ENCODE results near the gene DNAI2.
"Not testable (repeated sequence)": the region's sequence is repeated elsewhere in the genome, so short reads cannot be mapped to it uniquely, and the experiment has no call there.

The DNAI2 gene

DNA sequence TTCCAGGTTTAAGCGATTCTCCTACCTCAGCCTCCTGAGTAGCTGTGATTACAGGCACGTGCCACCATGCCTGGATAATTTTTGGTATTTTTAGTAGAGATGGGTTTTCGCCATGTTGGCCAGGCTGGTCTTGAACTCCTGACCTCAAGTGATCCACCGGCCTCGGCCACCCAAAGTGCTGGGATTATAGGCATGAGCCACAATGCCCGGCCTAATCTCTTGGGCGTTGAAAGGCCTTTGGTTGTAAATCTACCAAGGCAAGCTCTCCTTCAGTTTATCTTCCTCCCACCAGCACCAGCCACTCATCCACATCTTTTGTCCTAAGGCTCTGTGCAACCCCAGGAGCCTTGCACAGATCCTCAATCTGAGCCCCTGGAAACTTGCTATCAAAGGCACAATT, 5.6 kb downstream of the DNAI2 start:
- DNase-seq = not testable (repeated sequence)

DNA sequence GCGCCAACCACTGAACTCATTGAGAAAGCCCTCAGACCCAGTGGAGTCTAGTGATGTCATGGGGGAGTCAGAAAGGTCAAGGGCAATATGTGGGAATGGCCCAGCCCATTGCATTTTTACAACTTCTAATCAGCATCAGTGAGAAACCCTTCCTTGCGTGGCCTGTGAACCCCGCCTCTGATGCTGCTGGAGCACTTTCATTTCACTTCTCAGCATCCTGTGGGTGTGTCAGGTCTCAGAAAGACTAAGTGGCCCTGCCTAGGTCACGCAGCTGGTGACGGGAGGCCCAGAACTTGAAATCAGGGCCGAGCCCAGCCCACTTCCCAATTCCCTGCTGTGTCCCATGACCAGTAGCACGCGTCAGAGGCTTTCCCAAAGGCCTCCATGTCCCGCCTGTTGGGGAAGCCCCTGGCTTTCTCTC, 6.1 kb downstream of the DNAI2 start:
- no peak for DNase-seq

DNA sequence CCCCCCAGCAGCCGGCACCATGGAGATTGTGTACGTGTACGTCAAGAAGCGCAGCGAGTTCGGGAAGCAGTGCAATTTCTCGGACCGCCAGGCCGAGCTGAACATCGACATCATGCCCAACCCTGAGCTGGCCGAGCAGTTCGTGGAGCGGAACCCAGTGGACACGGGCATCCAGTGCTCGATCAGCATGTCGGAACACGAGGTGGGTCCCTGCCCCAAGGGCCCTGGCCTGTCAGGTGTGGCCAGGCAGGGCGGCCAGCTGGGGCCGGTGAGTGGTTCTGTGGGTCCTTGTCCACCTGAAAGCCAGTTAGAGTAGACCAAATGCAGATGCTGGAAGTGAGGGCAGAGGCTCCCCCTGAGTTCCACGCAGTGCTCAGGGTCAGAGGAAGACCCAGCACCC, 7.8 kb downstream of the DNAI2 start:
- no peak for DNase-seq

DNA sequence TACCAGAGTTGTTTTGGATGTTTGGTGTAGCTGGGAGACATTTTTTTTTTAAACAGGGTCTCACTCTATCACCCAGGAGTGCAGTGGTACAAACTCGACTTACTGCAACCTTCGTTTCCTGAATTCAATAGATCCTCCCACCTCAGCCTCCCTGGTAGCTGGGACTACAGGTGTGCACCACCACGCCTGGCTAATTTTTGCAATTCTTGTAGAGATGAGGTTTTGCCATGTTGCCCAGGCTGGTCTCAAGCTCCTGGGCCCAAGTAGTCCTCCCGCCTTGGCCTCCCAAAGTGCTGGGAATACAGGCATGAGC, 8.2 kb downstream of the DNAI2 start:
- DNase-seq = not testable (repeated sequence)

DNA sequence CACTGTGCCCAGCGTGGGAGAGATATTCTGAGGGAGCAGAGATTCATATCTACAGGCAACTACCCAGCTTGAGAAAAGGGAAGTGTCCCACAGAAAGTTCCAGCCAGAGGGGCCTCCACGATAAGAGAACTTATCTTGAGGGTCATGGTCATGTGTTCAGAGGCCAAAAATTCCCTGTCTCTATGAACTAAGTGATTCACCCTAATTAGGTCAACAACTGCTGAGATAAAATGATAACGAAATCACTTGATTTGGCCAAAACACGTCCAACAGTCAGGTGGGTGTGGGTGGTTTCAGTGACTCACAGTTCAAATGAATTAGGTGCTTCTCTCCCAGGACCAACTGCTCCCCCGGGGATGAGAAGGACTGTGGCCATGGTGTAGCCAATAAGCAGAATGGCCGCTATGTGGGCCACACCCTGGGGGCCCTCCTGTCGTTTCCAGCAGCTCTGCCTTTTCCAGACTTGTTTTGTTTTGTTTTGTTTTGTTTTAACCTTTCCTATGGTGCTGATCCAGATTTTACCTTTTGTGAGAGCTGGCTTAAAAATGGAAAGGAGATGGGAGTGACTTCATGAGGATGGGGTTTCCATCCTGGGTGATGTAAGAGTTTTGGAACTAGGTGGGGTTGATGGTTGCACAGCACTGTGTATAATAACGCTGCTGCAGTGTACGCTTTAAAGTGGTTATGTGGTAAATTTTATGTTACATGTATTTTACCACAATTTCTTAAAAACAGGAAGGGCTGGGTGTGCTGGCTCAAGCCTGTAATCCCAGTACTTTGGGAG, 8.7 kb downstream of the DNAI2 start:
- DNase-seq = peak; percentile 15 to 18

DNA sequence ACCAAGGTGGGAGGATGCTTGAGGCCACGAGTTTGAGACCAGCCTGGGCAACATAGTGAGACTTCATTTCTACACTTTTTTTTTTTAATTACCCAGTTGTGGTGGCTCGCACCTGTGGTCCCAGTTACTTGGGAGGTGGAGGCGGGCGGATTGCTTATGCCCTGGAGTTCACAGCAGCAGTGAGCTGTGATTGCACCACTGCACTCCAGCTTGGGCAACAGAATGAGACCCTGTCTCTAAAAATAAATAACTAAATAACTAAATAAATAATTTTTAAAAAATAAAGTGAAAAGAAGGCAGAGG, 9.3 kb downstream of the DNAI2 start:
- no peak for DNase-seq

DNA sequence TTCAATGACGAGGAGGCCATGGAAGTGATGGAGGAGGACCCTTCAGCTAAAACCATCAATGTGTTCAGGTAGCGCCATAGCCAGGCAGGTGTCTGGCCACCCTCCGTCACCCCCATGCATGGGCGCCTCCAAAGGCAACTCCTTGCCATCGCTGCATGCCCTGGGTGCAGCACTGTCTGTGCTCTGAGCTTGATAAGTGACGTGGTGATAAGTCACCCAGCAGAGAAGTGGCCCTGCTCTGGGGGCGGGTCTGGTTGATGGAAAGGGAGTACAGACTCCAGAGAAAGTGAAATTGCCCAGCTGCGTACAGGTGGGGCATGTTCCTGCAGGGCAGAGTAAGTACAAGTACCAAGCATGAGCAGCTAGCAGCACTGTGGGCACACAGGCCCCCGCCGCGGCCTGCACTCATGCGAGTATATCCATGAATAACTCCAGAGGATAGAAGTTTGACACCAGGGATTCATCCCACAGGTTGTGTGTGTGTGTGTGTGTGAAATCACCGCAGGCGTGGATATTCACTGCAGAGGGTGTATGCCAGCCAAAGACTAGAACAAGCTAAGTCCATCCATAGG, 13.1 kb downstream of the DNAI2 start:
- DNase-seq = no peak

DNA sequence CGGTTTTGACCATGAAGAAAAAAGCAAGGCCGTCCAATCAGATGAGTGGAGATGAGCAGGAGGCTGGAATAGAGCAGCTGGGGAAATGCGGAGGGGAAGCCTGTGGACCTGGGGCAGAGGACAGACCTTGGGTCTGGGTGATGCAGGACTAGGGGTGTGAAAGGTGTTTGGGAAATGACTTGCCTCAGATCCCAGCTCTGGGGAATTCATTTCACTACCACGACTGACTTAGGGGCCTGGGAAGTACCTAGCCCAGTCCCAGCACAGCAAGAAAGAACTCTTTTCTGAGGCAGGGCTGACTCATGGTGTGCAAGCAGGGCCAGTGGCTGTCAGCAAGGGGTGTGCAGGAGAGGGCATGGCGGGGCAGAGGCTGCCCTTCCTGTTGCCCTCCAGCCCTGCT, 14.8 kb downstream of the DNAI2 start:
- DNase-seq = no peak

DNA sequence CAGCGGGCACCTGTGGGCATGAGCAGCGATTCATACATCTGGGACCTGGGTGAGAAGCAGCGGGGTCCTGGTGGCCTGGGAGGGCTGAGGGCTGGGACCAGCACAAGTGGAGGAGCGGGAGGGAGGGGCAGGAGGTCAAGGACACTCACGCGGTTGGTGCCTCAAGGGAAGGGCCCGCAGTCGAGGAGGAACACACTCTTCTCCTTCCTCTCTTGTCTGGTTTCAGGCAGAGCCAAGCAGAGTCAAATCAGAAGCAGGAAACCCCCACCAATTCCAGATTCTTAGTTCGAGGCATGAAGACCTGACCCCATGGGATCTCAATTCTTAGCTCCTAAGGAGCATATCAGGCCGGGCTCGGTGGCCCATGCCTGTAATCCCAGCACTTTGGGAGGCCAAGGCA, 15.7 kb downstream of the DNAI2 start:
- no peak for DNase-seq

DNA sequence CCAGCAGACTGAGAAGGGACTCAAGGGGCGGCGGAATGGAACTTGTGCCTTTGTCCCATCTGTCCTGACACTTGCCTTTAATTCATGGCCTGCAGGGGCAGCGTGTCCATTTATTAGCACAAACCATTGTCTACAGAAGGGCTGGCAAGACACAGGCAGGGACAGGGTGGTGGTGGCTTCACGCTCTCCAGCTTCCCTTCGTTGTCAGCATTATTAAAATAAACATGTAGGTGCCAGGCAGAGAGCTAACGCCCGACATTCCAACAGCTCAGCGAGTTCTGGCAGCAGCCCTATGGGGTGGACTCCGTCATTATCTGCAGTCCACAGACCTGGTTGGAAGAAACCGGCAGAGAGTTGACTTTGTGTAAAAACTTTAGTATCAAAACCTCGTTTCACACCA, 16.3 kb downstream of the DNAI2 start:
- no peak for DNase-seq

DNA sequence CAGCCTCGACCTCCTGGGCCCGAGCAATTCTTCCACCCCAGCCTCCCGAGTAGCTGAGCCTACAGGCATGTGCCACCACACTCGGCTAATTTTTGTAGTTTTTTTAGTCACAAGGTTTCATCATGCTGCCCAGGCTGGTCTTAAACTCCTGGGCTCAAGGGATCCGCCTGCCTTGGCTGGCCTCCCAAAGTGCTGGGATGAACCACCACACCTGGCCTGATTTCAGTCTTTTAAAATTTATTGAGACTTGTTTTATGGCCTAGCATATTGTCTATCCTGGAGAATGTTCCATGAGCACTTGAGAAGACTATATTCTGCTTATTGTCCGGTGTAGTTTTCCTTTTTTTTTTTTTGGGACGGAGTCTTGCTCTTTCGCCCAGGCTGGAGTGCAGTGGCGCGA, 18.5 kb downstream of the DNAI2 start:
- no peak for DNase-seq

DNA sequence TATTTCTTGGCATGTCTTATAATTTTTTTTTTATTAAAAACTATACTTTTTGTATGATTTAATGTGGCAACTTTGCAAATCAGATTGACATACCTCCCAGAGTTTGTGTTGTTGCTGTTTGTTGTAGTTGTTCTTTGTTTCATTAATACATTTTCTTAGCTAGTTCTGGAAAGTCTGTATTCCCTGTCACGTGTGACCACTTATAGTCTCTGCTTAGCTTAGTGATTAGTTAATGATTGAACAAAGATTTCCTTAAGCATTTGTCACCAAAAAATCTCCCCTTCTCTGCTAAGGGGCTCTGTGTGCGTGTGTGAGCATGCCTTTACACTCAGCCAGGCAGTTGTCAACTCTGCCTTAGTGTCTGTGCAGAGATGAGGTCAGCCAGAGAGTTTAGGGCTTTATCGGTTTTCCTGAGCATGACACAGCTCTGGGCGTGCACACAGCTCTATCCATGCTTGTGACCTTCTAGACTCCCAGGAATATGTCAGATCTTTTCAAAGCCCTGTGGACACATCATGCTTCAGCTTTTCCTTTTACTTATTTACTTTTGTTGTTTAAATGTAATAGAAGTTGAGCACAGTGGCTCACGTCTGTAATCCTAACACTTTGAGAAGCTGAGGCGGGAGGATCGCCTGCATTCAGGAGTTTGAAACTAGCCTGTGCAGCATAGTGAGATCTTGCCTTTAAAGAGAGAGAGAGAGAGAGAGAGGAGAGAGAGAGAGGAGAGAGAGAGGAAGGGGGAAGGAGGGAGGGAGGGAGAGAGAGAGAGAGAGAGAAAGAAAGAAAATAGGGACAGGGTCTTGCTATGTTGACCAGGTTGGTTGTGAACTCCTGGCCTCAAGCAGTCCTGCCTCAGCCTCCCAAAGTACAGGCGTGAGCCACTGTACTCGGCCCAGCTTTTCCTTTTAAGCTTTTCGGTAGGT, 21.9 kb downstream of the DNAI2 start:
- DNase-seq = no peak

DNA sequence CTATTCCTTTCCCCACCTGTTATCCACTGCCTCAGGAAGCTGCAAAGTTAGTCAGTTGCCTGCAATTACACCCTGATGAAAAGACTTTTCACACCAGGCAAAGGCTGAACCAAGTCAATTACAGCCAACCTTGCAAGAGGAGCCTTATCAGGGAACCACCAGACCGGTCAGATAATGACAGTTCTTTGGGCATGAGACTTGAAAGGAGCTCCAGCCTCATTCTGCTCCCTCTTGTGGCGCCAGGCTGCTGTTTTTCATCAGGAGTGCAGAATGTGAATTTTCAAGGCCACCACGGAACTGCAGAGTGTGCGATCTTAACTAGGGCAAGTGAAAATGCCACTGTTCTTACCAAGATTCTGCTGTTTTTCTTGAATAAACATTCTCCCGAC, 22.5 kb downstream of the DNAI2 start:
- peak; percentile 47 to 61 for DNase-seq

DNA sequence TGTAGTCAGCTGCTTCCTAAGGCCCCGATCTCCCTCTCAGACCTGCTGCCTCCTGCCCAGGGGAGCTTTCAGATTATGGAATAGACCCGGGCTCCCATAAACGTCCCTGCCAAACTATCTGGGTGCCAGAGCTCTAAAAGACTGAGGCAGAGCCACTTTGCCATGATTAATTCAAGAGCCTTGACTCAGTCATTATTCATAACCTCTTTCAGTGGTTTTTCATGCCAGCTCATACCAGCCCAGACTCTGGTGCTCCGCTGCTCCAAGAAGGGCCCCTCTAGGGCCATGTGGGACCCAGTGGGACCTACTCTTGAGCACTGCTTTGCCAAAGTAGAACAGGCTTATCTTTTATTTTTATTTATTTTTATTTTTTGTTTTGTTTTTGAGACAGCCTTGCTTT, 23.9 kb downstream of the DNAI2 start:
- no peak for DNase-seq

DNA sequence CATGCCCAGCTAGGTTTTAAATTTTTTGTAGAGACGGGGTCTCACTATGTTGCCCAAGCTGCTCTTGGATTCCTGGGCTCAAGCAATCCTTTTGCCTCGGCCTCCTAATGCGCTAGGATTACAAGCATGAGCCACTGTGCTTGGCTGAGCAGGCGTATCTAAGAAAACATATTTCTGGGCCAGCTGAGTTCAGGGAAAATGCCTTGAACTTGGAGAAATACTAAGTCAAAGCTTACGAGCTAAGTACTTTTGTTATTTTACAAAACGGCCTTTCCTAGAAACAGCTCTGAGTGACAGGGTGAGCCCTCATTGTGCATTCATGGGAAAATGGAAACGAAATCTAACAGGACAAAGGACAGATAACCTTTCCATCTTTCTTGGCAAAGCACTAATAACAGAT, 24.7 kb downstream of the DNAI2 start:
- no peak for DNase-seq

DNA sequence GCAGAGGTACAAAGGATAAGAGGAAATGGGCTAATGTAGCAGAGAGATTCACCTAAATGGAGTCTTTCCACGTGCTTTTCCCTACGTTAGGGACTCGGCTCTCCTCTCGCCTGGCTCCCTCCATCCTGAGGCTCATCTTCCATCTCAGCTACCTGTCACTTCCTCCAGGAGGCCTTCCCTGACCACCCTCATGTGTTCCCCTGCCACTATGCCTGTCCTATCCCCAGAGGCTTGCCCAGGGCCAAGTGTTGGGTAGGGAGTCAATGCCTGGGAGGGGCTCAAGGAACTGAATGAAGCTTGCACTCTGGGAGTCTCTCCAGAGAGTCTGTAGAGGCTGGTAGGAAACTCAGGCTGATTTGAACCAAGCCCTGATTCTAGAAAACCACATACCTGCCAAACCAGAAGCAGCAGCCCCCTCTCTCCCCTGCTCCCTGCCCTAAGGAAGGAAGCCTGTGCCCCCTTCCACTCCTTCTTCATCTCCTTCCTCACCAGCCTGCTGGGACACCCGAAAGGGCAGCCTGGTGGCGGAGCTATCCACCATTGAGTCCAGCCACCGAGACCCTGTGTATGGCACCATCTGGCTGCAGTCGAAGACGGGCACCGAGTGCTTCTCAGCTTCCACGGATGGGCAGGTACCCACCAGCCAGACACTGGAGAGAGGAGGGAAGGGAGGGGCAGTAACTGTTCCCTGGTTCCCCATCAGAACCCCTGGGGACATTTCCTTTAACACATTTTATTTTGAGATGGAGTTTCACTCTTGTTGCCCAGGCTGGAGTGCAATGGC, 25.4 kb downstream of the DNAI2 start:
- no peak for DNase-seq

DNA sequence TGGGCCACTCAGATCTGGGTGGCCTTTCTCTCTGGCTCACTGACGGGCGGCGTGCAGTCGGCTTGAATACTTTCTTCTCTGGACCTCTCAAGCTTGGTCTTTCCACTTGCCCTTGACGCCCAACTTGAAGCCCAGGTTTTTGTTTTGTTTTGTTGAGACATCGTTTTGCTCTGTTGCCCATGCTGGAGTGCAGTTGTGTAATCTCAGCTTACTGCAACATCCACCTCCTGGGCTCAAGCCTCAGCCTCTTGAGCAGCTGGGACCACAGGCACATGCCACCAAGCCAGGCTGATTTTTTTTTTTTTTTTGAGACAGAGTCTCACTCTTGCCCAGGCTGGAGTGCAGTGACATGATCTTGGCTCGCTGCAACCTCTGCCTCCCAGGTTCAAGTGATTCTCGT, 29.3 kb downstream of the DNAI2 start:
- DNase-seq = peak; percentile 30 to 32

DNA sequence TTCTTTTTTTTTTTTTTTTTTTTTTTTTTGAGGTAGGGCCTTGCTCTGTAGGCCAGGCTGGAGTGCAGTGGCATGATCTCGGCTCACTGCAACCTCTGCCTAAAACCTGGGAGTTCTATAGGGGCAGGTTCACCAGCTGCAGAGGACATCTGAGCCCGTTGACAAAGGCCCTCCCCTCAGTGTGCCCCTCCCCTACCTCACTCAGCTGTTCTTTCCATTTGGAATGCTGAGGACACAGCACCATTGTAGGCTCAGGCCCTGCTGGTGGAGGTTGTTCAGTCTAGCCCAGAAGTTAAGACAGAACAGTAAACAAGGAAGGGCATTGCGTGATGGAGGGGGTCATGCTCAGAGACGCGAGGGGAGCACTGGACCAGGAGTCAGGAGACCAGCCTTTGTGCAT, 30.1 kb downstream of the DNAI2 start:
- DNase-seq = no peak

DNA sequence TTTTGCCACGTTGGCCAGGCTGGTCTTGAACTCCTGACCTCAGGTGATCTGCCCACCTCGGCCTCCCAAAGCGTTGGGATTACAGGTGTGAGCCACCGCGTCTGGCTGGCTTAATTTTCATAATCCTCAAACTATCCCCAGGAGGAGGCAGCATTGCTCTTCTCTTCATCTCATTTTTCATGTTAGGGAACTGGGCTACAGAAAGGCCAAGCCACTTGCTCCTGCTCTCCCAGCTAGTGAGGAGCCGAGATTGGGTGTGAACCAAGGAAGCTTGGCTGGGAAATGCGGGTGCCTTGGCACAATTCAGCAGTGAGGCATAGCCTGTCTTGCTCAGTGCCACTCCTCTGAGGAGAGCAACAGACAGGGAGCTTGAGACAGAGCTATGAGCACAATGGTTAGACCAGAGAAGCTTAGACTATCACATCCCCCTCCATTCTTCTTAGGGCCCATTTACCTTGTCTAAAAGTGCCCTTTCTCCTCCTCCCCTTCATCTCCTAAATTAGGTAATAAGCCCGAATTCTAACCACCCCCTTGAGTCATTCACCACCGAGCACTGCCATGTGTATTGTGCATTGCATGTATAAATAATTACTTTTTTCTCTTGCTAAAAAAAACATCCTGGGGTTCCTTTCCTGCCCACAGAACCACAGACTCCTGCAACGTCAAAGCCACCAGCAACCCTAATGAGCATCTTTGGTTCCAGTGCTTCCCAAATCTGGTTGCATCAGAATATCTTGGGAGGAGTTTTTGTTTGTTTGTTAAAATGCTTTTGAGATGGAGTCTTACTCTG, 32.0 kb downstream of the DNAI2 start:
- no peak for DNase-seq

DNA sequence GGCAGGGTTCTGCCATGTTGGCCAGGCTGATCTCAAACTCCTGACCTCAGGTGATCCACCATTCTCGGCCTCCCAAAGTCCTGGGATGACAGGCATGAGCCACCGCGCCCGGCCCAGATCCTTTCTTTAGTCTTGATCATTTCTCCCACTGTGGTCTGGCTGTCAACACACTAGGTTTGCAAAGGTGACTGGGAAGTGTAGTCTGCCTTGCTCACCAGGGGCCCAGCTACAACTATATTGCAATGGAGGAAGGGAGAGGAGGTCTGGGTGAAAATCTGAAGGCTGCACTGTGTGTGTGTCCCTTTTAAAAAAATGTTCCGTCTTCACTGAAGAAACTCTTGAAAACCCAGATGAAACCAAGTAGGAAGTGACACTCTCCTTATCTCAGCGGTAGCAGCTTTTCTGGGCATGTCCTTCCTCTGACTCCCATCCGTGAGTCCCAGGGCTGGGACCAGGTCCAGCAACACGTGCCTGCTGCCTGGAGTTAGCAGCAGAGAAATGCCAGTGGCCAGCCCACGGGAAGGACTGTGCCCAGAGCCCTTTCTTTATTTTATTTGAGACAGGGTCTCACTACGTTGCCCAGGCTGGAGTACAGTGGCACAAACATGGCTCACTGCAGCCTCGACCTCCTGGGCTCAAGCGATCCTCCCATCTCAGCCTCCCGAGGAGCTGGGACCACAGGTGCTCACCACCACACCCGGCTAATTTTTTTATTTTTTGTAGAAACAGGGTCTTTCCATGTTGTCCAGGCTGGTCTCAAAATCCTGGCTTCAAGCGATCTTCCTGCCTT, 34.1 kb downstream of the DNAI2 start:
- DNase-seq = no peak

DNA sequence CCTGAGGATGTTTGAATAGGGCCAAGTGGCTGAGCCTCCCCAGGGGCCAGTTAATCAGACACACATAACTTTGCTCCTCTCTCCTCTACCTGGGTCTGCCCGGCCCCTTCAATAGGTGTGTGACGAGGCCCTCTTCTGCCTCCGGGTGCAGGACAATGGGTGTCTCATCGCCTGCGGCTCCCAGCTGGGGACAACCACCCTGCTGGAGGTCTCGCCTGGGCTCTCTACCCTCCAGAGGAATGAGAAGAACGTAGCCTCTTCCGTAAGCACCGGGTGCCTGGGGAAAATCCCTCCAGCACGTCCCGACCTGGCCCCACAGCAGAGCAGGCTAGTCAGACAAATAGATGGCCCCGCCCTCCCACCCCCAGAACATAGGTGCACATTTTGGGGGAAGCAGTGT, 35.9 kb downstream of the DNAI2 start:
- DNase-seq = no peak

DNA sequence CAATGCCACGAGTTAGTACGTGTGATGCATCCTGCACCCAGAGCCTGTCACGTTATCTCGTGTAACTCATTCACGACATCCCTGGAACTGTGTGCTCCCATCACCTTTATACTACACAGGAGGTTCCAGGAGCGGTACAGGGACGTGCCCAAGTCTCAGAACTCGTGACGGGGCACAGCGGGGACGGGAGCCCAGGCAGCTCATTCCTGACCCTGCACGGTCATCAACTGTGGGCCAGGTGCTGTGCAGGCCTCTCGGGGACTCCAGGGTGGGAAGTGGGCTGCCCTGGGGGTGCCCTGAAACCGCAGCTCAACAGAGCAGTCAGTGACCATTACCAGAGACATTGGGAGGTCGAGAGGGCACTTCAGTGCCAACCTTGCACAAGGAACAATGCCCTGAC, 40.8 kb downstream of the DNAI2 start:
- no peak for DNase-seq
